GM12878 (cell line): ENCODE measurements around the gene DQX1. TPM values are rescaled to one million over a fixed set of nuclear protein-coding genes. Genes with fewer than 3 reads are reported as not detected.

ENCODE experiments used
- ATF3 ChIP-seq: IDR thresholded peaks from 2 replicates; pipeline ENCODE4 v1.6.1; 2011; ENCODE audit warnings: low read depth, mild to moderate bottlenecking, low read length, moderate library complexity, borderline replicate concordance; ENCODE audit errors: extremely low read depth
- HSF1 ChIP-seq: fragments of 150-350 bp; IDR thresholded peaks from 2 replicates; pipeline ENCODE4 v1.6.1; 2014; ENCODE audit warnings: mild to moderate bottlenecking, low read depth, low read length
- IRF3 ChIP-seq: fragments of 450-650 bp; IDR thresholded peaks from 2 replicates; pipeline ENCODE4 v1.6.1; 2014; ENCODE audit warnings: mild to moderate bottlenecking
- LARP7 ChIP-seq: fragments of 450-650 bp; IDR thresholded peaks from 2 replicates; pipeline ENCODE4 v1.6.1; 2017; ENCODE audit warnings: mild to moderate bottlenecking
- MYB ChIP-seq: fragments of 150-350 bp; IDR thresholded peaks from 2 replicates; pipeline ENCODE4 v1.6.1; 2014; ENCODE audit warnings: mild to moderate bottlenecking, low read depth, low read length, borderline replicate concordance
- NBN ChIP-seq: fragments of 450-650 bp; IDR thresholded peaks from 2 replicates; pipeline ENCODE4 v1.6.1; 2016
- PAX8 ChIP-seq: fragments of 450-650 bp; IDR thresholded peaks from 2 replicates; pipeline ENCODE4 v1.6.1; 2017; ENCODE audit warnings: mild to moderate bottlenecking, moderate library complexity
- POLR2AphosphoS5 ChIP-seq: IDR thresholded peaks from 2 replicates; pipeline ENCODE4 v1.6.1; 2011; ENCODE audit warnings: mild to moderate bottlenecking, low read length, inconsistent platforms
- POU2F2 ChIP-seq: IDR thresholded peaks from 3 replicates; pipeline ENCODE4 v1.6.1; 2011; ENCODE audit warnings: low read depth, mild to moderate bottlenecking, low read length, borderline replicate concordance
- RAD51 ChIP-seq: fragments of 450-650 bp; IDR thresholded peaks from 2 replicates; pipeline ENCODE4 v1.6.1; 2016; ENCODE audit warnings: moderate library complexity, mild to moderate bottlenecking, inconsistent platforms
- RELB ChIP-seq: fragments of 450-650 bp; IDR thresholded peaks from 2 replicates; pipeline ENCODE4 v1.6.1; 2017; ENCODE audit warnings: low read depth, mild to moderate bottlenecking, moderate library complexity
- SKIL ChIP-seq: fragments of 450-650 bp; IDR thresholded peaks from 2 replicates; pipeline ENCODE4 v1.6.1; 2017; ENCODE audit warnings: mild to moderate bottlenecking, low read depth, inconsistent platforms; ENCODE audit not compliant: poor library complexity, severe bottlenecking
- SMC3 ChIP-seq: IDR thresholded peaks from 2 replicates; pipeline ENCODE4 v1.6.1; 2011; ENCODE audit warnings: low read length, improper control_type of control experiment, borderline replicate concordance
- SPI1 ChIP-seq: IDR thresholded peaks from 2 replicates; pipeline ENCODE4 v1.6.1; 2011; ENCODE audit warnings: low read depth, mild to moderate bottlenecking, low read length, moderate library complexity, borderline replicate concordance; ENCODE audit not compliant: insufficient read depth
- SREBF2 ChIP-seq: IDR thresholded peaks from 2 replicates; pipeline ENCODE4 v1.6.1; 2012; ENCODE audit warnings: mild to moderate bottlenecking, low read length
- TAF1 ChIP-seq: IDR thresholded peaks from 2 replicates; pipeline ENCODE4 v1.6.1; 2011; ENCODE audit warnings: mild to moderate bottlenecking, low read depth, low read length, borderline replicate concordance
- ZBTB11 ChIP-seq: fragments of 450-650 bp; formaldehyde crosslinking; IDR thresholded peaks from 2 replicates; pipeline ENCODE4 v1.5.0; 2022; ENCODE audit warnings: mild to moderate bottlenecking, missing genetic modification characterization
- ZNF207 ChIP-seq: fragments of 450-650 bp; IDR thresholded peaks from 2 replicates; pipeline ENCODE4 v1.6.1; 2014; ENCODE audit warnings: antibody characterized with exemption, mild to moderate bottlenecking, borderline replicate concordance
- polyA plus RNA-seq, 11 experiments: library from polyadenylated mRNA; depleted of rRNA in 4 of 11; unstranded in 6 of 11; stranded (reverse) in 5 of 11; fragments of >200 nt; fragmentation: Nextera tagmentation in 4 of 11; fragmentation: Illumina TruSeq in 1 of 11; extraction: Ambion mirVana in 4 of 11; extraction: Trizol in 1 of 11; gene quantifications; 1 replicate in 1 of 11; 2 replicates in 10 of 11; pipeline versions ENCODE4 v1.2.1 to v1.2.3, GENCODE V29; 2011 to 2016; ENCODE audit warnings: inconsistent platforms in 2 of 11, missing spikeins in 2 of 11, low read depth in 1 of 11
- total RNA-seq, 4 experiments: library from RNA; depleted of rRNA in 3 of 4; stranded (reverse); fragments of >200 nt in 3 of 4; fragmentation: Illumina TruSeq in 1 of 4; extraction: Trizol in 1 of 4; gene quantifications; 2 replicates each; pipeline versions ENCODE4 v1.2.1 to v1.2.3, GENCODE V29; 2013 to 2021

DQX1 gene
- total and polyA plus RNA-seq, 10 of the 15 experiments (the other 5 are each of a cell fraction or from before 2014, with no cell fraction given): 0.34 to 2.1 (median 0.86) TPM

- TF ChIP-seq ZBTB11 (CRISPR knock-in tag) (no peak), POU2F2 (peak; percentile 5; the same call in 2 of the 3 replicates), SMC3 (no peak), SREBF2 (no peak), NBN (peak; percentile 89), MYB (no peak), HSF1 (no peak), PAX8 (no peak), ATF3 (no peak), TAF1 (peak; percentile 44; the same call in 1 of the 2 replicates), RAD51 (0 out of 2 replicates have a peak, but pooled peaks have one; percentile 14), IRF3 (no peak), SKIL (no peak), SPI1 (peak; percentile 16; the same call in 1 of the 2 replicates), RELB (peak; percentile 75), POLR2AphosphoS5 (peak; percentile 84), LARP7 (no peak; the same call in 1 of the 2 replicates), ZNF207 (peak; percentile 60; the same call in 1 of the 2 replicates)
Observed at GRCh38 chr2:74530239-74531187, 4.5 kb upstream of the DQX1 start (continued).
